Measurements from ENCODE around the gene AP4B1. TPM values are rescaled to one million over a fixed set of nuclear protein-coding genes. Genes with fewer than 3 reads are reported as not detected.
"Not testable (repeated sequence)": the region's sequence is repeated elsewhere in the genome, so short reads cannot be mapped to it uniquely, and the experiment has no call there.

The AP4B1 gene
- total and polyA plus RNA-seq, 2 donors (not counting 1 experiment from before 2014, with no cell fraction given) = 52.2 to 55.2 TPM

DNA sequence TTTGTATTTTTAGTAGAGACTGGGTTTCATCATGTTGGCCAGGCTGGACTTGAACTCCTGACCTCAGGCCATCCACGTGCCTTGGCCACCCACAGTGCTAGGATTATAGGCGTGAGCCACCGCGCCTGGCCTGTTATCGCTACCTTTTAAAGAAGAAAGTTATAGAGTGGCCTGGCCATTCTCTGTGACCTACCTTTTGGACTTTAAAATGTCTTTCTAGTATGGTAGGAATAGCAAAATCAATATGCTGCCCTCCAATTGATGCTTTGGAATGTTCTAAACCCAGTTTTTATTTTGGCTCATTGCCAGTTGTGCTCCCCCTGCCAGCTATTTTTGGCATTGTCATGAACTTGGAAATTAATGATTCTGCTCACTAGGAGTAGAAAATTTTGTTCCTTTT lies 44.4 kb upstream of the AP4B1 start:
- Histone ChIP-seq H3K9me3 (ENCODE audit: control extremely low read depth in 1 of 3, control insufficient read depth in 2 of 3, insufficient read depth in 1 of 3, low read length in 2 of 3) (no peaks in the 10 kb centered on the region), H3K4me2 (replicated peaks; ENCODE audit: low read depth, low read length, poor library complexity, severe bottlenecking) (no peak overlapping the region), H4K20me1 (ENCODE audit: control insufficient read depth, insufficient read depth, low read length, poor library complexity, severe bottlenecking) (peaks cover 32% of the 10 kb centered on the region), H3K36me3 (replicated peaks in 1 of 2; ENCODE audit: control extremely low read depth in 1 of 2, control insufficient read depth in 1 of 2, extremely low read depth in 1 of 2, insufficient read depth in 2 of 2, low read length in 1 of 2) (peaks cover 0 to 7% of the 10 kb centered on the region in 2 experiments), H3K4me3 (ENCODE audit: control extremely low read depth in 1 of 5, extremely low read depth in 1 of 5, insufficient read depth in 1 of 5, low read depth in 2 of 5, low read length in 4 of 5) (no peak overlapping the region), H3K27me3 (replicated peaks in 1 of 4; ENCODE audit: control extremely low read depth in 1 of 4, control insufficient read depth in 3 of 4, insufficient read depth in 4 of 4, low read length in 3 of 4) (no peaks in the 10 kb centered on the region), H3K4me1 (ENCODE audit: control insufficient read depth in 2 of 2, insufficient read depth in 2 of 2, low read length in 2 of 2) (peaks cover 16 to 25% of the 10 kb centered on the region in 2 donors), H3K27ac (ENCODE audit: low read length in 2 of 2) (no peak overlapping the region), H3K9ac (ENCODE audit: low read length) (no peak overlapping the region), H2AFZ (ENCODE audit: insufficient read depth, low read depth, low read length, poor library complexity, severe bottlenecking) (no peak overlapping the region), H3K79me2 (ENCODE audit: control insufficient read depth, insufficient read depth, low read length) (peaks cover 84% of the 10 kb centered on the region)
- ATAC-seq (ENCODE audit: low read depth) (no peak), DNase-seq (peak; percentile 31)
- Mint-ChIP-seq H3K27ac (no peak overlapping the region), H3K4me1 (peaks cover 38% of the 10 kb centered on the region), H3K9me3 (ENCODE audit: insufficient read depth) (no peaks in the 10 kb centered on the region), H3K4me3 (no peak overlapping the region), H3K27me3 (no peaks in the 10 kb centered on the region)
- ChIA-PET POLR2A (interaction anchor here (0.6 to 0.7 kb wide), 2 partner anchors 18 to 109 kb away, joined by 3 read pairs; no protein-coding TSS in a partner anchor), CTCF (interaction anchor here (0.9 to 2.8 kb wide), 3 partner anchors 9 to 114 kb away, joined by 4 to 15 read pairs (median 5); no protein-coding TSS in a partner anchor)
- intact Hi-C loops (cut with micrococcal nuclease) = loop anchor here (1.0 to 5.0 kb wide), 2 partner anchors 44 to 112 kb away; partner anchors contain the start of gene DCLRE1B
- WGBS (ENCODE audit: insufficient coverage) = 96% methylated on average over 4 of the region's 5 CpGs
- TF ChIP-seq EZH2 (IDR thresholded peaks at IDR 0.05; ENCODE audit: borderline replicate concordance, insufficient read depth, low read depth, low read length, poor library complexity, severe bottlenecking) = no peak
- TF ChIP-seq, protein P1, sequence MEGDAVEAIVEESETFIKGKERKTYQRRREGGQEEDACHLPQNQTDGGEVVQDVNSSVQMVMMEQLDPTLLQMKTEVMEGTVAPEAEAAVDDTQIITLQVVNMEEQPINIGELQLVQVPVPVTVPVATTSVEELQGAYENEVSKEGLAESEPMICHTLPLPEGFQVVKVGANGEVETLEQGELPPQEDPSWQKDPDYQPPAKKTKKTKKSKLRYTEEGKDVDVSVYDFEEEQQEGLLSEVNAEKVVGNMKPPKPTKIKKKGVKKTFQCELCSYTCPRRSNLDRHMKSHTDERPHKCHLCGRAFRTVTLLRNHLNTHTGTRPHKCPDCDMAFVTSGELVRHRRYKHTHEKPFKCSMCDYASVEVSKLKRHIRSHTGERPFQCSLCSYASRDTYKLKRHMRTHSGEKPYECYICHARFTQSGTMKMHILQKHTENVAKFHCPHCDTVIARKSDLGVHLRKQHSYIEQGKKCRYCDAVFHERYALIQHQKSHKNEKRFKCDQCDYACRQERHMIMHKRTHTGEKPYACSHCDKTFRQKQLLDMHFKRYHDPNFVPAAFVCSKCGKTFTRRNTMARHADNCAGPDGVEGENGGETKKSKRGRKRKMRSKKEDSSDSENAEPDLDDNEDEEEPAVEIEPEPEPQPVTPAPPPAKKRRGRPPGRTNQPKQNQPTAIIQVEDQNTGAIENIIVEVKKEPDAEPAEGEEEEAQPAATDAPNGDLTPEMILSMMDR (IDR thresholded peaks at IDR 0.05) = peak; percentile 38

DNA sequence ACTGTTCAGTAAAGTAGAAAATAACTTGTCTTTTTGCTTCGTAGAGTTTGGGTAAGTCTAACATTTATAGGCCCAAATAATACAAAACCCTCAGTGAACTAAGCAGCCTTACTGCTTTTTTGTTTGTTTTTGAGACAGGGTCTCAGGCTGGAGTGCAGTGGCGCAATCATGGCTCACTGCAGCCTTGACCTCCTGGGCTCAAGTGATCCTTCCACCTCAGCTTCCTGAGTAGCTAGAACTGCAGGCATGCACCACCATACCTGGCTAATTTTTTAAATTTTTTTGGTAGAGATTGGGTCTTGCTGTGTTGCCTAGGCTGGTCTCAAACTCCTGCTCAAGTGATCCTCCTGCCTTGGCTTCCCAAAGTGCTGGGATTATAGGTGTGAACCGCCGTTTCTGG lies 43.6 kb upstream of the AP4B1 start:
- H3K27ac Mint-ChIP-seq; H3K9me3 Mint-ChIP-seq (ENCODE audit: insufficient read depth); H3K4me3 ChIP-seq (ENCODE audit: control extremely low read depth in 1 of 5, extremely low read depth in 1 of 5, insufficient read depth in 1 of 5, low read depth in 2 of 5, low read length in 4 of 5); H3K27me3 Mint-ChIP-seq; H3K27me3 ChIP-seq (replicated peaks in 1 of 4; ENCODE audit: control extremely low read depth in 1 of 4, control insufficient read depth in 3 of 4, insufficient read depth in 4 of 4, low read length in 3 of 4); H3K9ac ChIP-seq (ENCODE audit: low read length); H3K9me3 ChIP-seq (ENCODE audit: control extremely low read depth in 1 of 3, control insufficient read depth in 2 of 3, insufficient read depth in 1 of 3, low read length in 2 of 3); POLR2A ChIA-PET; H3K4me2 ChIP-seq (replicated peaks; ENCODE audit: low read depth, low read length, poor library complexity, severe bottlenecking); H3K4me3 Mint-ChIP-seq; ATAC-seq (ENCODE audit: low read depth); H2AFZ ChIP-seq (ENCODE audit: insufficient read depth, low read depth, low read length, poor library complexity, severe bottlenecking); H3K36me3 ChIP-seq (replicated peaks in 1 of 2; ENCODE audit: control extremely low read depth in 1 of 2, control insufficient read depth in 1 of 2, extremely low read depth in 1 of 2, insufficient read depth in 2 of 2, low read length in 1 of 2); DNase-seq: not testable (repeated sequence)
- Histone ChIP-seq H3K27ac (ENCODE audit: low read length in 2 of 2) (peak overlapping the region in 1 of 2 donors; percentile 62), H3K4me1 (ENCODE audit: control insufficient read depth in 2 of 2, insufficient read depth in 2 of 2, low read length in 2 of 2) (peaks cover 16 to 25% of the 10 kb centered on the region in 2 donors), H3K79me2 (ENCODE audit: control insufficient read depth, insufficient read depth, low read length) (peaks cover 93% of the 10 kb centered on the region), H4K20me1 (ENCODE audit: control insufficient read depth, insufficient read depth, low read length, poor library complexity, severe bottlenecking) (peaks cover 33% of the 10 kb centered on the region)
- WGBS (ENCODE audit: insufficient coverage) = no CpG with 5 or more reads among the region's 4 CpGs
- peaks cover 40% of the 10 kb centered on the region for H3K4me1 Mint-ChIP-seq
- CTCF ChIA-PET = interaction anchor here (2.8 kb wide), 1 partner anchor 113 kb away, joined by 15 read pairs; no protein-coding TSS in a partner anchor
- intact Hi-C loops (cut with micrococcal nuclease) = loop anchor here (5.0 kb wide), 1 partner anchor 111 kb away; no protein-coding TSS in a partner anchor
